ENCODE data around the gene ATP6V0E1.

The ATP6V0E1 gene

GRCh38 chr5:172999372-172999973 is 15.9 kb downstream of the ATP6V0E1 start:
- H3K27me3 Mint-ChIP-seq (ENCODE audit: low read depth): no peaks in the 10 kb centered on the region
- no peak for TF ChIP-seq CTCF (IDR thresholded peaks at IDR 0.05; ENCODE audit: unreplicated experiment in 3 of 3)
- peaks cover 27% of the 10 kb centered on the region for H3K36me3 Mint-ChIP-seq (ENCODE audit: low read depth)
- no peak overlapping the region for H3K4me3 Mint-ChIP-seq
- H3K27ac Mint-ChIP-seq: peak overlapping the region in 1 of 3 experiments; percentile 78
- no peaks in the 10 kb centered on the region for H3K9me3 Mint-ChIP-seq
- peaks cover 16% of the 10 kb centered on the region for H3K4me1 Mint-ChIP-seq

- no peak for TF ChIP-seq CTCF (IDR thresholded peaks at IDR 0.05; ENCODE audit: unreplicated experiment in 3 of 3)
- H3K27ac Mint-ChIP-seq: peak overlapping the region in 1 of 3 experiments; percentile 78
Observed at GRCh38 chr5:172999974-173000373, 16.4 kb downstream of the ATP6V0E1 start.

GRCh38 chr5:173001229-173001841 is 17.8 kb downstream of the ATP6V0E1 start:
- Mint-ChIP-seq H3K9me3 (no peaks in the 10 kb centered on the region), H3K4me1 (peaks cover 17% of the 10 kb centered on the region), H3K4me3 (no peak overlapping the region), H3K27ac (peak overlapping the region in 1 of 3 experiments; percentile 72), H3K36me3 (ENCODE audit: low read depth) (peaks cover 18% of the 10 kb centered on the region), H3K27me3 (ENCODE audit: low read depth) (no peaks in the 10 kb centered on the region)
- no peak for TF ChIP-seq CTCF (IDR thresholded peaks at IDR 0.05; ENCODE audit: unreplicated experiment in 3 of 3)

More at GRCh38 chr5:172999974-173000373, 16.4 kb downstream of the ATP6V0E1 start:
- H3K9me3 Mint-ChIP-seq: no peaks in the 10 kb centered on the region
- peaks cover 17% of the 10 kb centered on the region for H3K4me1 Mint-ChIP-seq
- H3K4me3 Mint-ChIP-seq: no peak overlapping the region
- H3K27me3 Mint-ChIP-seq (ENCODE audit: low read depth): no peaks in the 10 kb centered on the region
- H3K36me3 Mint-ChIP-seq (ENCODE audit: low read depth): peaks cover 27% of the 10 kb centered on the region

- no peaks in the 10 kb centered on the region for H3K27me3 Mint-ChIP-seq (ENCODE audit: low read depth)
Observed at GRCh38 chr5:173003360-173003759, 19.8 kb downstream of the ATP6V0E1 start.

GRCh38 chr5:173004013-173004412 is 20.4 kb downstream of the ATP6V0E1 start:
- Mint-ChIP-seq H3K4me3 (no peak overlapping the region), H3K9me3 (no peaks in the 10 kb centered on the region), H3K36me3 (ENCODE audit: low read depth) (peaks cover 7% of the 10 kb centered on the region), H3K27me3 (ENCODE audit: low read depth) (no peaks in the 10 kb centered on the region), H3K4me1 (peaks cover 31% of the 10 kb centered on the region), H3K27ac (no peak overlapping the region)
- TF ChIP-seq CTCF (IDR thresholded peaks at IDR 0.05; ENCODE audit: unreplicated experiment in 3 of 3): no peak

More at GRCh38 chr5:173003360-173003759, 19.8 kb downstream of the ATP6V0E1 start:
- Mint-ChIP-seq H3K4me1 (peaks cover 31% of the 10 kb centered on the region), H3K27ac (no peak overlapping the region), H3K36me3 (ENCODE audit: low read depth) (peaks cover 7% of the 10 kb centered on the region), H3K9me3 (no peaks in the 10 kb centered on the region), H3K4me3 (no peak overlapping the region)
- no peak for TF ChIP-seq CTCF (IDR thresholded peaks at IDR 0.05; ENCODE audit: unreplicated experiment in 3 of 3)

- peaks cover 31% of the 10 kb centered on the region for H3K4me1 Mint-ChIP-seq
- peaks cover 7% of the 10 kb centered on the region for H3K36me3 Mint-ChIP-seq (ENCODE audit: low read depth)
- H3K9me3 Mint-ChIP-seq: no peaks in the 10 kb centered on the region
- no peak for TF ChIP-seq CTCF (IDR thresholded peaks at IDR 0.05; ENCODE audit: unreplicated experiment in 3 of 3)
- H3K27ac Mint-ChIP-seq: no peak overlapping the region
- H3K4me3 Mint-ChIP-seq: no peak overlapping the region
- H3K27me3 Mint-ChIP-seq (ENCODE audit: low read depth): no peaks in the 10 kb centered on the region
Observed at GRCh38 chr5:173004447-173004846, 20.9 kb downstream of the ATP6V0E1 start.

Measured in nephron (organoid).